CD4-positive, alpha-beta T cell treated with Interleukin-17A for 4 hours (primary cell): ENCODE results near the gene ENDOU.

Source experiments
- DNase-seq: peaks from one replicate; pipeline ENCODE4 v3.0.0-alpha.2; 2020; ENCODE audit warnings: mixed read lengths

ENDOU gene

DNA sequence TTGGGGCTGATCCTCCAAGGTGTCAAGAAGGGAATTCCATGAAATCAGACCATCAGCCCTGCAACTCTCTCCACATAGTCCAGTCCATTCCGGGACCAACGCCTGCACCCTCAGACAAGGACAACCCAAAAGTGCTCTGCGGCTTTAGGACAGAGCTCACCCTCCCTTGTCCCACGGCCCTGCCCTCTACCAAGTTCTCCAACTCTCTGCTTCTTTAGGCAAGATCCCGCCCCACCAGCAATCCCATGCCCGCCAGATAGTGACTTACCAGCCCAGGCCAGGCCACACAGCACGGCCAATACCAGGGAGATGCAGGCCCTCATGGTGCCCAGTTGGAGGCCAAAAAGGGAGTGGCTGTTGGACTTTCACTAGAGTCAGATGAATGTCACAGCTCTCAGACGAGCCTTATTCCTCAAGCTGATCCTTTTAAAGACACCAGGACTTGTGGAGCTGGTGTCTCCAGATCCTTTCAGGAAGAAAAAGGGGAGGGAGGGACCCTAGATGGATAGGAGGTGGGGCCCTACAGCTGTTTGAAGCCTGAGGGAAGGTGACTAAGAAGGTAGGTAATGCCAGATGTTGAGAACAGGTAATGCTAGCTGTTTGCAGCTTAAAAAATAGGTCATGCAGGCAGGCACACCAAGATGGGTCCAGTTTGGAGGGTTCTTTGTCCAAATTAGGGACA lies at the start of gene ENDOU:
TSS of gene ENDOU (minus strand) at position 400 of the 682 bp plus-strand sequence. CDS start at position 323, 77 bp downstream.
- no peak for DNase-seq

GRCh38 chr12:47774663-47775062 lies 49.4 kb upstream of the ENDOU start:
- DNase-seq, result no peak

GRCh38 chr12:47773858-47774580 lies 48.7 kb upstream of the ENDOU start:
- DNase-seq, result no peak

DNA sequence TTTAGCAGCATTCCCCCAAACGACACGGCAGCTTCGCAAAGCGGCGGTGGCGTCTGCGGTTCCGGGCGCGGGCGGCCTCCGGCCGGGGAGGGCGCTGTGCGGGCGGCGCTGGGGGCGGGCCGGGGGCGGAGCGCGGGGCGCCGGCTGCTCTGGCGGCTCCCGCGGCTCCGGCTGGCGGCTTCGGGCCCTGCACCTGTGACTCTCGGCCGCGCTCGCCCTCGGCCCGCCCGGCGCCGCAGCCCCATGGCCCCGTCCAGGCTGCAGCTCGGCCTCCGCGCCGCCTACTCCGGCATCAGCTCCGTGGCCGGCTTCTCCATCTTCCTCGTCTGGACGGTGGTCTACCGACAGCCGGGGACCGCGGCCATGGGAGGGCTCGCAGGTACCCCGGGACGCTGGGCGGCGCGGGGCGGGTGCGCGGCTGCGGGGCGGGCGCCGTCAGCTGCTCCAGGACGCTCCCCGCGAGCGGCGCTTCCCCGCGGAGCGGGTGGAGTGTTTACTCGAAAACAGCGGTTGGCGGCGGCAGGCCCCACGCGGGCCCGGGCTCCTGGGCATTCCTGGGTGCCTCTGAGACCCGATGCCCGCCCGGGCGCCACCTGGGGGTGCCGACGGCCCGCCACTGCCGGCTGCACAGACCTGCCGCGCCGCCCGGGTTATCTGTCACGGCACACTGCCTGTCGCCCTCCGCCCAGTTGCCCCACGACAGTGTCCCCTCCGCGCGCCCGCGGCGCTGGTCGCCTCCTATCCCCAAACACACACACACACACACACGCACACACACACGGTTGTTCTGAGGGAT lies 48.0 kb upstream of the ENDOU start, which contains the start of gene SLC48A1:
TSS of gene SLC48A1 (plus strand) at position 177 of the 796 bp plus-strand sequence. CDS start at position 244, 67 bp downstream.
- peak; percentile 86 for DNase-seq

- no peak for DNase-seq
Observed at GRCh38 chr12:47772738-47773061, 47.4 kb upstream of the ENDOU start.

DNA sequence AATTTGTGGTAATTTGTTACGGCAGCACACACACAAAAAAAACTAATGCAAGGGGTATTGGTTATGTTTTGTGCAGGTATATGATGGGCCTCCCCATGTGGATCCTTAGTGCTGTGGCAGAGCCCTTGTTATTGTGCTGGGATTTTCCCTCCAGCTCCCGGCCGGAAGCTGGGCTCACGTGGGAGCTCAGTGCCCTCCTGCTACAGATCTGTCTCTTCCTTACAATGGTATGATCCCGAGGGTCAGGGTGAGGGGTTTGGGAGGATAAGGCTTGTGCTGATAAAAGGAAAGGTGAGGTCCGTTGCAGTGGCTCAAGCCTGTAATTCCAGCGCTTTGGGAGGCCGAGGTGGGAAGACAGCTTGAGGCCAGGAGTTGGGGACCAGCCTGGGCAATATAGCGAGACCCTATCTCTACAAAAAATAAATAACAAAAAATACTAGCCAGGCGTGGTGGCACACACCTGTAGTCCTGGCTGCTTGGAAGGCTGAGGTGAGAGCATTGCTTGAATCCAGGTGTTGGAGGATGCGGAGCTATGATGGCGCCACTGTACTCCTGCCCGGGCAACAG lies 46.9 kb upstream of the ENDOU start:
- no peak for DNase-seq

DNA sequence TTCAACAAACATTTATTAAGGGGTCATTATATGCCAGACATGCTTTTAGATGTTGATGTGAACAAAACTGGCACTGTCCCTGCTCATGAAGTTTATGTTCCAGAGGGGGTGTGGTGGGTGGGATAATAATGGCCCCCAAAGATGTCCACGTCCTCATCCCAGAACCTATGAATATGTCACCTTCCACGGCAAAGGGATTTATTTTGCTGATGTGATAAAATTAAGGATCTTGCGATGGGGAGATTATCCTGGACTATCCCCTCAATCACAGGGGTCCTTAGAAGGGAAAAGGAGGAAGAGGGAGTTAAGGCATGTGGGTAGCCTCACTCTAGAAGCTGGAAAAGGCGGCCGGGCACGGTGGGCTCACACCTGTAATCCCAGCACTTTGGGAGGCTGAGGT lies 46.0 kb upstream of the ENDOU start:
- DNase-seq, result no peak

GRCh38 chr12:47770086-47770726 lies 44.9 kb upstream of the ENDOU start:
- no peak for DNase-seq

DNA sequence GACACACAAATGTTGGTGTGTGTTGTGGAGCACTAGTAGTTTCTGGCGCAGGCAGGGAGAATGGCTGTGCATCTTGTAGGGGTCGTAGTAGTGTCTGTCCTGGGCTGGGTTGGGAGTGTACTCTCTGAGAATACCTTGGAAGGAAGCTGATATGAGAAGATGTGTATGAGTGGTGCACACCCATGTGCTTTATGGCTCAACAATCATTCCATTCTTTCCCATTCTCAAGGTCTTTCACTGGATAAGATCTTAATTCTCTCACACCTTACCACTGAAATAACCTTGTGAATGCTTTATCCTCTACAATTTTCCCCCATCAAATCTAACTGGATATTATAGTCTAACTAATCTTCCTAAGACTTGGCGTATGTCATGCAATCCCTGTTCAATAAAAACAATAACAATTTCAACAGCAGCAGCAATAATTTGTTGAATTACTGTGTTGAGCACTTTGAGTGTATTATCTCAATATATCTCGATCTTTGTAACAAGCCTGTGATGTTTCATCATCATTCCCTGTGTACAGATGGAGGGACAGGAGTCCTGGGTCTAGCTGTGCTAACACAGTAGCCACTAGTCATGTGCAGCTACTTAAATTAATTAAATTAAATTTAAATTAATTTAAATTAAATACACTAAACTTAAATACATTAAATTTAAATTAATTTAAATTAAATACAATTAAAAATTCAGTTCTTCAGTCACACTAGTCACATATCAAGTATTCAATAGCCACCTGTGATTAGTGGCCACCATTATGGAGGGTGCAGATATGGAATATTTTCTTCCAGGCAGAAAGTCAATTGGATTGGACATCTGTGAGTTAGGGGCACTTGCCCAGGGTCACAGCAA lies 44.2 kb upstream of the ENDOU start:
- no peak for DNase-seq

DNA sequence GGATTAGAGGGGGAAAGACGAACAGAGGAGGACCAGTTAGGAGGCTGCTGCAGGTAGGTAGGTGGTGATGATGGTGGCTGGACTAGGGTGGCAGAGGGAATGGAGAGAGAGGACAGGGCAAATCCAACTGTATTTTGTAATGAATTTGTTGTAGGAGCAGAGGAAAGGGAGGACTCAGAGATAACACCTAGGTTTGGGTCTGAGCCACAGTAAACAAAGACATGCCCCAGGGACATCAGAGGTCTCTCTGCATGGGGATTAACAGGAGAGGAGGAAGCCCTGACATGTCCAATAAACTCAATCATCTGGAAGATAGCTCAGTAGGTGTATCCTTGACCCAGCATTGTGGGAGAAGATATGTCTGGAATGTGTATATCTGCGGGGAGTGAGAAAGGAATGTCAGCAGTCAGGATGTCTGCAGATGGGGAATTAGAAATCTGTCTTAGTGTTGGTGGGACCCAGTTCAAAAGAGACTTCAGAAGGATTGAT lies 43.1 kb upstream of the ENDOU start:
- no peak for DNase-seq

DNA sequence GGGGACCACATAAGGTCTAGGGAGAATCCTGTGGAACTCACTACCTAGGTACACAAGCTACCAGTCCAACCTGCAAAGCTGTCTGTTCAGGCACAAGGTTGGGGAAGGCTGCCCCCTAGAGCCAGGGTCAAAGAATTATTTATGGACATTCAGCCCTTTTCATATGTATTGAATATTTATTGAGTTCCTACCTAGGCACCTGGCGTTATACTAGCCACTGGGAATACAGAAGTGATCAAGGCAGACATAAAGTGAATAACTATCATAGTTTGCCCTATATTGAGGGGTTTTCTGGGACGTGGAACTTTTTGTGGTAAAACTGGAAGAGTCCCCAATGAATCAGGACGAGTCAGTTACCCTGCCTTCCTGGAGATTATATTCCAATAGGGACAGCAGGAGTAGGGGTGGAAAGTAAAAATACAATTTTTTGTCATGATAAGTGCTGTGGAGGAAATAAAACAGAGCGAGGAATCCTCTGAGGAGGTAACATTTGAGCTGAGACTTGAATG lies 42.0 kb upstream of the ENDOU start:
- DNase-seq, result peak; percentile 85

DNA sequence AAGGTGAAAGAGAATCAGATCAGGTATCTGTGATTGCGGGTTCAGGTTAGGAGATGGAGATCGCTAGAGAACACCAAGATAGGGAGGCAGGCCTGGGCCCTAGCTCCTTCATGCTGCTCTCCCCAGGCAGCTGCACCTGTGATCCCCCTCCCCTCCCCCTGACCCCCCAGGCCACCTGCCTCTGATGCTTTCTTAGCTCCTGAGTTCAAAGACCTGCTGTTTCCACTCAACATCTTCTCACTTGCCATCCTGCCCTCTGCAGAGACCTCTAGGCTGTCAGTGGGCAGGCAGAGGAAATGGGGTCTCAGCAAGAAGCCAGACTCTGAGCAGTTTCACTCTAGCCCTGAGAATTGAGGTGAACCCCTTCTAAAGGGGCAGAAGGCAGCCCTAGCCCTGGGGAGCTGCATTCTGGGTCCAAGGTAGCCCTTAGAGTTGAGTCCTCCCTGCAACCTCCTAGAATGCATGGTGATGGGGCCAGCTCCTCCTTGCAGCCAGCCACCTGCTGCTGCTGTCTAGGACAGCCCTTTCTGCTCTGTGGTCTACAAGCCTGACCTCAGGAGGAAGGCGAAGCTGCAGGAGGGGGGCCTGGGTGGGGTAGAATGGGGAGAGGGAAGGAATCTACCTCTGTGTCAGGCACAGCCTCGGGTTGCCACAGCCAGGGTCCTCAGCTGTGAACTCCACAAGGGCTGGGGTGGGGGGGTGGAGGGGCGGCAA lies 41.4 kb upstream of the ENDOU start:
- DNase-seq, result no peak

- DNase-seq, result no peak
Observed at GRCh38 chr12:47763481-47764346, 38.4 kb upstream of the ENDOU start.

GRCh38 chr12:47762850-47763465 lies 37.7 kb upstream of the ENDOU start:
- no peak for DNase-seq

DNA sequence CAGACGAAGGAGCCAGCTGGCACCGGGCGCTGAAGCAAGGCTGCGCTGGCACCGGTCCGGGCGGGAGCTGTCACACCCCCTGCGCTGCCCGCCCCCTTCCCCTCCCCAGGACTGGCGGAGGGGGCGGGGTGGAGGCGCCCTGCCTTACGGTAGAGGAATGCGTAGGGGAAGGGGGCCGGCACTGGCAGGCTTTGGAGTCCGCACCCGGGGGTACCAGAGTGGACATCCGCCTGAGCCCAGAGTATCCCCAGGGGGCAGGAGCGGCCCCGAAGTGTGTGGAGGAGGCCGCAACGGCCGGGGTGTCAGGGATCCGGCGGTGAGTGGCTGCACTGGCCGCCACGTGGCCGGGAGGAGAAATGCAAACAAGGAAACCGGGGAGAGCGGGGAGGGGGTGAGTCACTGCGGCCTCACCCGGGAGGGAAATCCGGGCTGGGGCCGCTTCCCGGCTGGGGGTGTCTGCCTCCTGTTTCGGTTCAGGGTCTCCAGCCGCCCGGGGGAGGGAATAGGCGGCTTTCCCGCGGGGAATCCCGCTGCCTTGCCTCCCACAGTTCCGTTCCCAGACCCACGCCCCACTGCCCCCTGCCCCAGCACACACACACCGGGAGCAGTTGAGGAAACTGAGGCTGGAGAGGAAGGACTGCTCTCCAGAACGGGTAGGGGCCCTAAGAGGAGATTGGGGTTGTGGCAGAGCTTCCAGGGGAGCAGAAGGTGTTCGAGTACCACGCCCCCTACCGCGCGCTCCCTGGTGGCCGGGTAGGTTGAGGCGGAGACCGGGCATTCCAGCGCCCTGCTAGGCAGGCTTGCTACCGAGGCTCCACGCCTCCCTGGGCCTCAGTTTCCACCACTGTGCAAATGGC lies 33.8 kb upstream of the ENDOU start, which contains the start of gene RAPGEF3:
TSS of gene RAPGEF3 (minus strand) at position 47 of the 857 bp plus-strand sequence. CDS start 324 bp downstream, outside the sequence.
- peak; percentile 81 for DNase-seq

DNA sequence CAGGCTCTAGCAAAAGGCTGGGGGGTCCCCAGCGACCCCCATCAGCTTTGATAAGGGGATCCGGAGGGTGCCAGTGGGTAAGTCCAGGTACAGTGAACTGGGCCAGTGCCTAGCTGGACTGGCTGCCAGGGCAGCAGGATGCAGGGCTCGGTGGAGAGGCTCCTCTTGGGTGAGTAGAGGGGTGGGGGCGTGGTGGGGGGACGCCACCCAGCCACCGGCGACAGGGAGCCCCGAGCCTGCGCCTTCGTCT lies 33.2 kb upstream of the ENDOU start:
- DNase-seq, result no peak

DNA sequence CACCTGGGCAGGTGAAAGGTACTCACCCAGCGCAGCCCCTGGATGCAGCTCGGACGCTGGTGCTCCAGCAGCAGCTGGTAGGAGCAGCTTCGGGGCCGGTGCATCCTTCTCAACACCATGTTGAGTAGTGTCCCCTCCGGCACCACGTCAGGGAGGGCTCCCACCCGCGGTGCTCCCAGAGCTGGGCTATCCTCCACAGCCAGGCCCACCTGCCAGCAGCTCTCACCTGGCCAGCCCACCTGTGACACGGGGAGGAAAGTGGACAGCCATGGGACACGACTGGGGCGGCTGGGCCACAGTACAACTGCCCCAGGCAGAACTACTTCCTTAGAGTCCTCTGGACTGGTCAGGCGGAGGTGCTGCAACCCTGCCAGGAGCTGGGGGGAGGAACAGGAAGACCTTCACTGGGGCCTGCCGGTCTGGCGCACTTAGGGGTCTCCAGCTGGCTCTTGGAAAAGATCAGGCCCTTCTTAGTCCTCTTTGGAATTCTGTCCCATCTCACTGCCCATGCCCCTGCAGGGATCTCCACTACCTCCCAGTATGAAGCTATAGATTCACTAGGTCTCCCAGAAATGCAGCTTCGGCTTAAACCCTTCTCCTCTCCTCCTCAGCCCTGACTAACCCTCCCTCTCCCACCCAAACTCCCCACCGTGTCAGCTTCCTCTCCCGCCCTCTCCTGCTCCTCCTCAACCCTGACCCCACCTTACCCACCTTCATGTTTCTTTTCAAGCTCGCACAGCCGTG lies 32.7 kb upstream of the ENDOU start:
- no peak for DNase-seq
